HL-60 (cell line): Measurements from ENCODE around the gene PIP4K2A.

Experiments
- DNase-seq, 2 experiments: peaks; one replicate each; pipeline ENCODE4 v3.0.0-alpha.2; 2010 to 2020; ENCODE audit warnings: low read depth in 1 of 2, low spot score in 1 of 2
- H3K27ac ChIP-seq: fragments of 250-450 bp; sonication (Bioruptor Pico); replicated peaks from 2 replicates; pipeline ENCODE4 v1.5.1; 2020; ENCODE audit warnings: mild to moderate bottlenecking, moderate library complexity
- H3K27me3 ChIP-seq: fragments of 250-450 bp; sonication (Bioruptor Pico); 2 replicates; pipeline ENCODE4 v1.5.1; 2021; ENCODE audit warnings: mild to moderate bottlenecking, moderate library complexity; ENCODE audit not compliant: insufficient read depth, poor library complexity, severe bottlenecking
- H3K4me3 ChIP-seq: replicated peaks from 2 replicates; pipeline ENCODE4 v1.5.1; 2011; ENCODE audit warnings: mild to moderate bottlenecking, control low read depth, low read length; ENCODE audit not compliant: insufficient read depth
- CTCF ChIP-seq: IDR thresholded peaks from one replicate; pipeline ENCODE4 v1.5.1; 2011; ENCODE audit warnings: low read length, control low read depth, inconsistent platforms; ENCODE audit not compliant: insufficient read depth
- GABPA ChIP-seq: IDR thresholded peaks from 2 replicates; pipeline ENCODE4 v1.6.1; 2012; ENCODE audit warnings: low read depth
- POLR2AphosphoS5 ChIP-seq: IDR thresholded peaks from 2 replicates; pipeline ENCODE4 v1.6.1; 2012; ENCODE audit warnings: low read depth
- REST ChIP-seq: IDR thresholded peaks from 2 replicates; pipeline ENCODE4 v1.6.1; 2012; ENCODE audit warnings: low read depth; ENCODE audit not compliant: insufficient replicate concordance
- SPI1 ChIP-seq: IDR thresholded peaks from 2 replicates; pipeline ENCODE4 v1.6.1; 2012; ENCODE audit warnings: low read depth, mild to moderate bottlenecking, borderline replicate concordance

The PIP4K2A gene

GRCh38 chr10:22698941-22699440, 15.4 kb downstream of the PIP4K2A start:
- no peak for TF ChIP-seq SPI1
- TF ChIP-seq GABPA, result no peak
- TF ChIP-seq POLR2AphosphoS5, result no peak
- TF ChIP-seq REST, result no peak
- TF ChIP-seq CTCF, result no peak
- Histone ChIP-seq H3K27me3 (no peaks in the 10 kb centered on the region), H3K4me3 (no peak overlapping the region), H3K27ac (no peak overlapping the region)
- DNase-seq, result no peak

GRCh38 chr10:22697800-22698199, 16.6 kb downstream of the PIP4K2A start:
- TF ChIP-seq SPI1 (no peak), GABPA (no peak), CTCF (no peak), REST (no peak)
- DNase-seq, result no peak
- H3K27ac ChIP-seq, result no peak overlapping the region

GRCh38 chr10:22697101-22697500, 17.3 kb downstream of the PIP4K2A start:
- no peaks in the 10 kb centered on the region for H3K27me3 ChIP-seq
- H3K27ac ChIP-seq, result no peak overlapping the region
- DNase-seq, result no peak
- TF ChIP-seq SPI1 (no peak), CTCF (no peak), POLR2AphosphoS5 (no peak), GABPA (no peak), REST (no peak)
- H3K4me3 ChIP-seq, result no peak overlapping the region

More at GRCh38 chr10:22697800-22698199, 16.6 kb downstream of the PIP4K2A start:
- Histone ChIP-seq H3K27me3 (no peaks in the 10 kb centered on the region), H3K4me3 (no peak overlapping the region)
